H1 (cell line): ENCODE data around the gene NUBPL. TPM values are rescaled to one million over a fixed set of nuclear protein-coding genes. Genes with fewer than 3 reads are reported as not detected.

Experiments used
- CTCF ChIA-PET: fragments of 300-600 bp; sonication (Branson Sonifier 250); formaldehyde crosslinking; loops from one replicate; lab custom pipeline; 2021; ENCODE audit not compliant: partially characterized antibody; lab: Charles Lee
- POLR2A ChIA-PET: fragments of 300-600 bp; sonication (Branson Sonifier 250); formaldehyde crosslinking; loops from one replicate; lab custom pipeline; 2021; ENCODE audit warnings: inconsistent platforms; ENCODE audit not compliant: partially characterized antibody; lab: Charles Lee
- DNase-seq, 2 experiments: peaks; one replicate each; pipeline versions ENCODE4 v3.0.0 to v3.0.0-alpha.2; 2010 to 2022; ENCODE audit warnings: low spot score in 2 of 2, low read depth in 1 of 2, mixed read lengths in 1 of 2
- FAIRE-seq: peaks from 2 replicates; lab custom pipeline; 2011; peaks lifted over from hg19 to GRCh38; lab: Jason Lieb, UNC
- H2AFZ ChIP-seq: 2 replicates; pipeline ENCODE4 v1.8.1; 2012; ENCODE audit warnings: low read length, inconsistent platforms
- H2AK5ac ChIP-seq: 2 replicates; pipeline ENCODE4 v1.6.1; 2013; ENCODE audit warnings: low read depth, low read length
- H2BK120ac ChIP-seq: replicated peaks from 2 replicates; pipeline ENCODE3; 2013; ENCODE audit warnings: low read depth, low read length, inconsistent platforms
- H2BK12ac ChIP-seq: 2 replicates; pipeline ENCODE4 v1.6.1; 2013; ENCODE audit warnings: low read depth, low read length
- H2BK15ac ChIP-seq: 2 replicates; pipeline ENCODE4 v1.6.1; 2013; ENCODE audit warnings: low read length
- H2BK20ac ChIP-seq: 2 replicates; pipeline ENCODE4 v1.6.1; 2013; ENCODE audit warnings: low read length
- H2BK5ac ChIP-seq: 2 replicates; pipeline ENCODE4 v1.6.1; 2013; ENCODE audit warnings: low read depth, low read length
- H3K14ac ChIP-seq: 2 replicates; pipeline ENCODE4 v1.6.1; 2013; ENCODE audit warnings: inconsistent platforms; ENCODE audit not compliant: insufficient read length
- H3K18ac ChIP-seq: 2 replicates; pipeline ENCODE4 v1.6.1; 2013; ENCODE audit warnings: low read length; ENCODE audit errors: extremely low read depth
- H3K23ac ChIP-seq: 2 replicates; pipeline ENCODE4 v1.6.1; 2013; ENCODE audit warnings: inconsistent platforms; ENCODE audit not compliant: insufficient read length
- H3K23me2 ChIP-seq: 2 replicates; pipeline ENCODE4 v1.6.1; 2013; ENCODE audit warnings: low read depth, low read length
- H3K27ac ChIP-seq: 2 replicates; pipeline ENCODE4 v1.6.1; 2011; ENCODE audit warnings: low read depth, low read length, inconsistent platforms
- H3K27me3 ChIP-seq, 4 experiments: replicated peaks in 1 of 4; 1 replicate in 1 of 4; 2 replicates in 3 of 4; pipeline versions ENCODE4 v1.6.1 to v1.8.1; 2011 to 2013; ENCODE audit warnings: low read length in 3 of 4, mild to moderate bottlenecking in 3 of 4, inconsistent platforms in 2 of 4, mixed read lengths in 2 of 4, moderate library complexity in 1 of 4; ENCODE audit not compliant: control insufficient read depth in 3 of 4, insufficient read depth in 3 of 4; ENCODE audit errors: extremely low read depth in 1 of 4
- H3K36me3 ChIP-seq, 4 experiments: 2 replicates each; pipeline versions ENCODE4 v1.6.1 to v1.8.1; 2011 to 2013; ENCODE audit warnings: mild to moderate bottlenecking in 4 of 4, low read length in 3 of 4, moderate library complexity in 2 of 4, control low read depth in 1 of 4, inconsistent platforms in 1 of 4; ENCODE audit not compliant: insufficient read depth in 4 of 4, control insufficient read depth in 2 of 4
- H3K4ac ChIP-seq: replicated peaks from 2 replicates; pipeline ENCODE3; 2013; ENCODE audit warnings: low read length, low read depth, mixed read lengths, inconsistent platforms; ENCODE audit not compliant: insufficient read length
- H3K4me1 ChIP-seq, 4 experiments: replicated peaks in 1 of 4; 1 replicate in 1 of 4; 2 replicates in 3 of 4; pipeline versions ENCODE4 v1.6.1 to v1.8.1; 2011 to 2013; ENCODE audit warnings: low read length in 3 of 4, inconsistent platforms in 2 of 4, mixed read lengths in 1 of 4; ENCODE audit not compliant: insufficient read depth in 4 of 4, control insufficient read depth in 3 of 4
- H3K4me2 ChIP-seq, 2 experiments: 2 replicates each; pipeline versions ENCODE4 v1.6.1 to v1.8.1; 2011 to 2013; ENCODE audit warnings: low read depth in 2 of 2, low read length in 2 of 2, control low read depth in 1 of 2, inconsistent platforms in 1 of 2, mild to moderate bottlenecking in 1 of 2; ENCODE audit not compliant: insufficient read depth in 1 of 2
- H3K4me3 ChIP-seq, 4 experiments: fragments of 200-600, 300-600 bp in 1 of 4; sonication (generic), shearing (Covaris generic), sonication (Bioruptor Twin) in 1 of 4; 2 replicates each; pipeline versions ENCODE4 v1.5.1 to v1.8.1; 2011 to 2016; ENCODE audit warnings: low read length in 4 of 4, low read depth in 3 of 4, control low read depth in 2 of 4, inconsistent platforms in 2 of 4, mild to moderate bottlenecking in 2 of 4, mixed read lengths in 1 of 4, moderate library complexity in 1 of 4; ENCODE audit not compliant: insufficient read depth in 2 of 4; ENCODE audit errors: extremely low read depth in 1 of 4
- H3K56ac ChIP-seq: replicated peaks from 2 replicates; pipeline ENCODE3; 2013; ENCODE audit warnings: low read depth, mild to moderate bottlenecking, mixed read lengths, low read length, inconsistent platforms; ENCODE audit not compliant: insufficient read length
- H3K79me1 ChIP-seq: 2 replicates; pipeline ENCODE4 v1.6.1; 2013; ENCODE audit warnings: low read depth, low read length, control low read depth
- H3K79me2 ChIP-seq, 2 experiments: 2 replicates each; pipeline versions ENCODE4 v1.6.1 to v1.8.1; 2012 to 2013; ENCODE audit warnings: low read length in 2 of 2, mild to moderate bottlenecking in 2 of 2, inconsistent platforms in 1 of 2; ENCODE audit not compliant: insufficient read depth in 2 of 2, control insufficient read depth in 1 of 2
- H3K9ac ChIP-seq, 4 experiments: replicated peaks in 1 of 4; 1 replicate in 1 of 4; 2 replicates in 3 of 4; pipeline versions ENCODE4 v1.6.1 to v1.8.1; 2011 to 2013; ENCODE audit warnings: low read depth in 3 of 4, low read length in 3 of 4, control low read depth in 2 of 4, mild to moderate bottlenecking in 2 of 4, moderate library complexity in 2 of 4, inconsistent platforms in 1 of 4; ENCODE audit errors: extremely low read depth in 1 of 4
- H3K9me3 ChIP-seq, 2 experiments: 2 replicates each; pipeline versions ENCODE4 v1.6.1 to v1.8.1; 2012 to 2013; ENCODE audit warnings: mild to moderate bottlenecking in 2 of 2, moderate library complexity in 2 of 2, control low read depth in 1 of 2, inconsistent platforms in 1 of 2, low read depth in 1 of 2, low read length in 1 of 2, mixed read lengths in 1 of 2; ENCODE audit not compliant: insufficient read depth in 2 of 2
- H4K20me1 ChIP-seq, 2 experiments: replicated peaks in 1 of 2; 2 replicates each; pipeline versions ENCODE3 to v1.8.1; 2011 to 2013; ENCODE audit warnings: inconsistent platforms in 2 of 2, low read length in 2 of 2, mild to moderate bottlenecking in 1 of 2; ENCODE audit not compliant: insufficient read depth in 2 of 2, control insufficient read depth in 1 of 2
- H4K5ac ChIP-seq: 2 replicates; pipeline ENCODE4 v1.6.1; 2013; ENCODE audit warnings: low read length, low read depth, mixed read lengths, inconsistent platforms; ENCODE audit not compliant: insufficient read length
- H4K8ac ChIP-seq: 2 replicates; pipeline ENCODE4 v1.8.0; 2013; ENCODE audit warnings: mild to moderate bottlenecking, moderate library complexity, low read length, inconsistent platforms; ENCODE audit not compliant: insufficient read depth; ENCODE audit errors: extremely low read depth
- H4K91ac ChIP-seq: replicated peaks from 2 replicates; pipeline ENCODE3; 2013; ENCODE audit warnings: low read length, mixed read lengths, inconsistent platforms; ENCODE audit not compliant: insufficient read length
- BACH1 ChIP-seq: IDR thresholded peaks from 2 replicates; pipeline ENCODE4 v1.6.1; 2012; ENCODE audit warnings: low read length, improper control_type of control experiment
- CHD1 ChIP-seq: IDR thresholded peaks from 2 replicates; pipeline ENCODE4 v1.6.1; 2012; ENCODE audit warnings: low read depth, low read length, improper control_type of control experiment
- CTCF ChIP-seq, 3 experiments: IDR thresholded peaks; 1 replicate in 2 of 3; 2 replicates in 1 of 3; pipeline versions ENCODE4 v1.5.1 to v1.6.1; 2011; ENCODE audit warnings: low read length in 3 of 3, mild to moderate bottlenecking in 3 of 3, inconsistent platforms in 2 of 3, low read depth in 1 of 3, moderate library complexity in 1 of 3; ENCODE audit not compliant: insufficient read depth in 1 of 3; ENCODE audit errors: control extremely low read depth in 1 of 3
- GABPA ChIP-seq: IDR thresholded peaks from 2 replicates; pipeline ENCODE4 v1.6.1; 2011; ENCODE audit warnings: mild to moderate bottlenecking, low read length, moderate library complexity, borderline replicate concordance; ENCODE audit not compliant: insufficient read depth
- JUND ChIP-seq: IDR thresholded peaks from 2 replicates; pipeline ENCODE4 v1.6.1; 2011; ENCODE audit warnings: mild to moderate bottlenecking, improper control_type of control experiment, low read length
- KDM4A ChIP-seq: IDR thresholded peaks from one replicate; pipeline ENCODE4 v1.7.1; 2012; ENCODE audit warnings: low read depth, mild to moderate bottlenecking, moderate library complexity, low read length, inconsistent platforms; ENCODE audit not compliant: severe bottlenecking
- SIX5 ChIP-seq: IDR thresholded peaks from 2 replicates; pipeline ENCODE4 v1.6.1; 2011; ENCODE audit warnings: mild to moderate bottlenecking, low read depth, low read length
- TAF7 ChIP-seq: optimal IDR thresholded peaks from 2 replicates; pipeline ENCODE3; 2011; ENCODE audit warnings: low read depth, mild to moderate bottlenecking, inconsistent platforms, low read length, moderate library complexity, borderline replicate concordance
- TEAD4 ChIP-seq: IDR thresholded peaks from 2 replicates; pipeline ENCODE4 v1.6.1; 2012; ENCODE audit warnings: low read depth, low read length, inconsistent platforms, mixed read lengths
- YY1 ChIP-seq: IDR thresholded peaks from 2 replicates; pipeline ENCODE4 v1.6.1; 2011; ENCODE audit warnings: low read depth, mild to moderate bottlenecking, low read length
- WGBS, 2 experiments: shearing (Covaris generic) in 1 of 2; methylation state at CpG; one replicate each; pipeline versions ENCODE4 v1.1.6 to v1.1.7; 2013 to 2015; ENCODE audit warnings: low lambda C conversion rate in 2 of 2, mixed read lengths in 2 of 2, inconsistent platforms in 1 of 2, low coverage in 1 of 2, missing lambda C conversion rate in 1 of 2; ENCODE audit not compliant: insufficient replicate concordance in 2 of 2, insufficient coverage in 1 of 2, insufficient read length in 1 of 2; ENCODE audit errors: extremely low coverage in 1 of 2, missing lambda C conversion rate in 1 of 2; 5-methylcytosine and 5-hydroxymethylcytosine counted together
- polyA plus RNA-seq, 7 experiments: library from polyadenylated mRNA; depleted of rRNA in 3 of 7; stranded (reverse) in 5 of 7; unstranded in 2 of 7; fragments of >200 nt in 5 of 7; fragments of 200-250 nt in 2 of 7; gene quantifications; 1 replicate in 5 of 7; 2 replicates in 1 of 7; 4 replicates in 1 of 7; pipeline versions ENCODE4 v1.2.1 to v1.2.3, GENCODE V29; 2011 to 2013; ENCODE audit warnings: missing spikeins in 2 of 7, mixed read lengths in 2 of 7
- total RNA-seq: library from RNA; stranded (reverse); fragmentation: NEBNext Ultra II Directional; extraction: Animal tissue kit (Norgen Biotek cat#: 25700); gene quantifications from 2 replicates; pipeline ENCODE4 v1.2.1, GENCODE V29; 2021
- TF ChIP-seq, protein P1 (sequence below): IDR thresholded peaks from 2 replicates; pipeline ENCODE4 v1.6.1; 2011; ENCODE audit warnings: low read depth, mild to moderate bottlenecking, low read length; ENCODE audit not compliant: insufficient read depth
- TF ChIP-seq, protein P2 (sequence below): IDR thresholded peaks from 2 replicates; pipeline ENCODE4 v1.6.1; 2012; ENCODE audit warnings: inconsistent platforms

The NUBPL gene
- total and polyA plus RNA-seq, 2 of the 8 experiments (the other 6 are each of a cell fraction or from before 2014, with no cell fraction given): 1.6 to 6.8 TPM

DNA sequence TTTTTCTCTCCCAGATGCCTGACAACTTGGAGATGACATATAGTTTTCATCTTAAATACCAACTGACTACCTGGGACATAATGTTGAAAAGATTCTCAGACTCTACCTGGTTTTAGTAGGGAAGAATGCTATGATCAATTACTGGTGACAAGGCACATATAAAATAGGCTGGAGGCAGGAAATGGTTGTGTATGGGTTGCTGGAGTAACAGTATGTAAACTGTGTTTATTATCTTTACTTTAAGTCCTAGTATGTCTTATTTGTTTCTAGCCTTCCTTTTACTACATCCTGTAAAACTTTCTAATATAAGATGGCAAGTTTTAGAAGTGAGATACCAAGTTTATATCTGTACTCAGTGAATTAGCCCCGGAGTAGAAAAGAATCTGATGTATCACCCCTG lies 98.1 kb downstream of the NUBPL start:
- no peaks in the 10 kb centered on the region for H3K23me2 ChIP-seq
- TF ChIP-seq, protein P1, sequence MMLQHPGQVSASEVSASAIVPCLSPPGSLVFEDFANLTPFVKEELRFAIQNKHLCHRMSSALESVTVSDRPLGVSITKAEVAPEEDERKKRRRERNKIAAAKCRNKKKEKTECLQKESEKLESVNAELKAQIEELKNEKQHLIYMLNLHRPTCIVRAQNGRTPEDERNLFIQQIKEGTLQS: no peak
- TF ChIP-seq, protein P2, sequence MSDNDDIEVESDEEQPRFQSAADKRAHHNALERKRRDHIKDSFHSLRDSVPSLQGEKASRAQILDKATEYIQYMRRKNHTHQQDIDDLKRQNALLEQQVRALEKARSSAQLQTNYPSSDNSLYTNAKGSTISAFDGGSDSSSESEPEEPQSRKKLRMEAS: no peak
- TF ChIP-seq CHD1 (no peak), SIX5 (no peak), YY1 (no peak), TEAD4 (no peak), CTCF (IDR thresholded peaks at IDR 0.05; ENCODE audit: control extremely low read depth in 1 of 3, insufficient read depth in 1 of 3, low read depth in 1 of 3, low read length in 3 of 3) (no peak), JUND (no peak), TAF7 (no peak), GABPA (no peak), KDM4A (no peak), BACH1 (no peak)

More for the DNA sequence above, 98.1 kb downstream of the NUBPL start:
- CTCF ChIA-PET: no interaction called here
- H3K56ac ChIP-seq: no peak overlapping the region
- POLR2A ChIA-PET: no interaction called here
- no peak overlapping the region for H3K14ac ChIP-seq
- no peak overlapping the region for H4K8ac ChIP-seq
- FAIRE-seq (no peak), DNase-seq (no peak)
- H3K79me2 ChIP-seq: no peaks in the 10 kb centered on the region
- no peak overlapping the region for H3K4ac ChIP-seq
- no peaks in the 10 kb centered on the region for H3K4me1 ChIP-seq
- peaks cover 8 to 10% of the 10 kb centered on the region in 2 experiments; a peak in 2 of 4 replicates for H3K9me3 ChIP-seq
- H3K4me3 ChIP-seq: no peak overlapping the region
- H3K23ac ChIP-seq: no peak overlapping the region
- H2AK5ac ChIP-seq: no peak overlapping the region
- no peak overlapping the region for H2BK5ac ChIP-seq
- H3K18ac ChIP-seq: no peak overlapping the region
- H3K36me3 ChIP-seq: no peaks in the 10 kb centered on the region
- H2BK12ac ChIP-seq: no peak overlapping the region
- no peak overlapping the region for H2AFZ ChIP-seq
- H3K27ac ChIP-seq: no peak overlapping the region
- no peak overlapping the region for H2BK20ac ChIP-seq
- H3K9ac ChIP-seq: no peak overlapping the region
- H3K79me1 ChIP-seq: no peaks in the 10 kb centered on the region
- H4K5ac ChIP-seq: no peak overlapping the region
- H4K91ac ChIP-seq: no peak overlapping the region
- no peak overlapping the region for H3K4me2 ChIP-seq
- 86% methylated on average over 1 of the region's 1 CpG; no CpG with 5 or more reads in 1 of the 2 experiments for WGBS, 2 experiments
- H2BK120ac ChIP-seq: no peak overlapping the region
- H3K27me3 ChIP-seq: no peaks in the 10 kb centered on the region
- no peak overlapping the region for H2BK15ac ChIP-seq
- no peaks in the 10 kb centered on the region for H4K20me1 ChIP-seq
